ENCODE measurements around the gene GPC6.

Gene GPC6

DNA sequence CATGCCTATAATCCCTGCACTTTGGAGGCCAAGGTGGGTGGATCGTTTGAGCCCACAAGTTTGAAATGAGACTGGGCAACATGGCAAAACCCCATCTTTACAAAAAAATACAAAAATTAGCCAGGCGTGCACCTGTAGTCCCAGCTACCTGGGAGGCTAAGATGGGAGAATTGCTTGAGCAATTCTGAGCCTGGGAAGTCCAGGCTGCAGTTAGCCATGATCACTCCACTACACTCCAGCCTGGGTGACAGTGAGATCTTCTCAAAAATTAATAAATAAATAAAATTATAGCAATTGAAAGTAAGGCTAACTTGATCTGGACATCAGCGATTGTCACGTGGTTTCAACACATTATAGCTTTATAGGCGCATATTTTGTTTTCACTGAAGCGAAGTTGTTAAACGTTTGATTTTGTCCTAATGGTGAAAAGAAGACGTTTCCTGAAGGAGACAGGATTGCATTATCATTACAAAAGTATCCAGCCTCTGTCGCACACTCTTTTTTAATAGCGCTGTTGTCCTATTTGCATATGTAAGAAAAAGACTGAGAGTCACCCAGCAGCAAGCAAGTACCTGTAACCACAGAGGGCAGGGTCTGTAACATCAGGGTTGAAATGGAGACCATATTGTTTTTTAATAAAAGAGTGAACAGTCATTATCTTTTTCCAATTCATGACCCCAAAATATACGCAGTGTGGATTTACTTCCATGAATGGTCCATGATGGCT, 917.2 kb downstream of the GPC6 start:
- Histone ChIP-seq H3K27ac (replicated peaks; ENCODE audit: low read length) (no peak overlapping the region), H2BK120ac (ENCODE audit: low read depth, low read length) (no peak overlapping the region), H2AFZ (ENCODE audit: low read length) (no peak overlapping the region), H3K4ac (ENCODE audit: low read length) (no peak overlapping the region), H3K14ac (ENCODE audit: low read length) (no peak overlapping the region), H2BK12ac (ENCODE audit: low read length) (no peak overlapping the region), H4K8ac (ENCODE audit: low read depth, low read length) (no peak overlapping the region), H3K4me2 (ENCODE audit: insufficient read depth, low read length, poor library complexity, severe bottlenecking) (no peak overlapping the region), H2BK15ac (ENCODE audit: low read length) (no peak overlapping the region), H4K91ac (ENCODE audit: low read depth, low read length, poor library complexity) (no peak overlapping the region), H3K9me3 (replicated peaks in 1 of 2; ENCODE audit: control insufficient read depth in 2 of 2, insufficient read depth in 1 of 2, low read depth in 1 of 2, low read length in 2 of 2) (no peaks in the 10 kb centered on the region), H3K36me3 (replicated peaks in 1 of 2; ENCODE audit: control insufficient read depth in 2 of 2, insufficient read depth in 2 of 2, low read length in 2 of 2) (no peaks in the 10 kb centered on the region), H3K79me1 (ENCODE audit: low read depth, low read length) (no peaks in the 10 kb centered on the region), H3K18ac (ENCODE audit: low read length) (no peak overlapping the region), H3K23ac (ENCODE audit: low read depth, low read length, poor library complexity) (no peak overlapping the region), H3K27me3 (ENCODE audit: control insufficient read depth in 3 of 3, insufficient read depth in 3 of 3, low read depth in 1 of 3, low read length in 3 of 3) (no peaks in the 10 kb centered on the region), H3K4me3 (ENCODE audit: low read length in 2 of 2) (no peak overlapping the region), H2BK5ac (ENCODE audit: low read length) (no peak overlapping the region), H2AK5ac (ENCODE audit: low read depth, low read length) (no peak overlapping the region), H3K4me1 (ENCODE audit: control insufficient read depth in 2 of 2, insufficient read depth in 1 of 2, low read depth in 1 of 2, low read length in 2 of 2) (peaks cover 0 to 7% of the 10 kb centered on the region in 2 donors), H3K9ac (ENCODE audit: low read depth, low read length, poor library complexity) (no peak overlapping the region)
- no CpG with 5 or more reads among the region's 11 CpGs for WGBS, 2 donors (ENCODE audit: extremely low coverage in 2 of 2, insufficient read length in 2 of 2, insufficient replicate concordance in 1 of 2)
- DNase-seq (ENCODE audit: low spot score) = no peak

DNA sequence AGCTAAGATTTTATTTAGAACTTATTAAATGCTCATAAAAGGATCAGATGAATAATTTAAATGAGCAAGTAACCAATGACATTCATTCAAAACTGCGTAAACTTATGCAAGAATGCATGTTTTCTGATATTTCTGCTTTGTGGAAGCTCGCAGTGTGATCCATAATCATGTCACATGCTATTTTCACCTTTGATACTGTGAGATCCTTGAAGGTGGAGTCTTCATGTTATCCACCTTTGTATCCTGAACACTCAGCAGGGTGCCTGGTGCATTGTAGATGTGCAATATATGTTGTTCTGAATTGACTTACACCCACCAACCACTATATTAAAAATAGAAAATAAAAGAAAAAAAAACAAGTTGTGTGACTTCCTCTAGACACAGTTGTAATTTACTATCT, 919.4 kb downstream of the GPC6 start:
- no peak overlapping the region for H3K18ac ChIP-seq (ENCODE audit: low read length)
- no peak overlapping the region for H4K8ac ChIP-seq (ENCODE audit: low read depth, low read length)
- no CpG with 5 or more reads among the region's 2 CpGs for WGBS, 2 donors (ENCODE audit: extremely low coverage in 2 of 2, insufficient read length in 2 of 2, insufficient replicate concordance in 1 of 2)
- H3K4me3 ChIP-seq (ENCODE audit: low read length in 2 of 2) = no peak overlapping the region
- no peak overlapping the region for H2AK5ac ChIP-seq (ENCODE audit: low read depth, low read length)
- no peak overlapping the region for H3K4ac ChIP-seq (ENCODE audit: low read length)
- H2BK12ac ChIP-seq (ENCODE audit: low read length) = no peak overlapping the region
- H3K23ac ChIP-seq (ENCODE audit: low read depth, low read length, poor library complexity) = no peak overlapping the region
- no peak overlapping the region for H3K27ac ChIP-seq (replicated peaks; ENCODE audit: low read length)
- no peak overlapping the region for H2BK120ac ChIP-seq (ENCODE audit: low read depth, low read length)
- H3K9me3 ChIP-seq (replicated peaks in 1 of 2; ENCODE audit: control insufficient read depth in 2 of 2, insufficient read depth in 1 of 2, low read depth in 1 of 2, low read length in 2 of 2) = no peaks in the 10 kb centered on the region
- H3K36me3 ChIP-seq (replicated peaks in 1 of 2; ENCODE audit: control insufficient read depth in 2 of 2, insufficient read depth in 2 of 2, low read length in 2 of 2) = no peaks in the 10 kb centered on the region
- H2AFZ ChIP-seq (ENCODE audit: low read length) = no peak overlapping the region
- no peaks in the 10 kb centered on the region for H3K79me1 ChIP-seq (ENCODE audit: low read depth, low read length)
- no peak for DNase-seq (ENCODE audit: low spot score)
- H3K9ac ChIP-seq (ENCODE audit: low read depth, low read length, poor library complexity) = no peak overlapping the region
- peaks cover 0 to 5% (median 0%) of the 10 kb centered on the region in 3 experiments for H3K27me3 ChIP-seq (ENCODE audit: control insufficient read depth in 3 of 3, insufficient read depth in 3 of 3, low read depth in 1 of 3, low read length in 3 of 3)
- no peak overlapping the region for H2BK15ac ChIP-seq (ENCODE audit: low read length)
- H3K4me2 ChIP-seq (ENCODE audit: insufficient read depth, low read length, poor library complexity, severe bottlenecking) = no peak overlapping the region
- no peak overlapping the region for H4K91ac ChIP-seq (ENCODE audit: low read depth, low read length, poor library complexity)
- no peak overlapping the region for H2BK5ac ChIP-seq (ENCODE audit: low read length)
- no peak overlapping the region for H3K14ac ChIP-seq (ENCODE audit: low read length)
- H3K4me1 ChIP-seq (ENCODE audit: control insufficient read depth in 2 of 2, insufficient read depth in 1 of 2, low read depth in 1 of 2, low read length in 2 of 2) = peaks cover 0 to 7% of the 10 kb centered on the region in 2 donors

DNA sequence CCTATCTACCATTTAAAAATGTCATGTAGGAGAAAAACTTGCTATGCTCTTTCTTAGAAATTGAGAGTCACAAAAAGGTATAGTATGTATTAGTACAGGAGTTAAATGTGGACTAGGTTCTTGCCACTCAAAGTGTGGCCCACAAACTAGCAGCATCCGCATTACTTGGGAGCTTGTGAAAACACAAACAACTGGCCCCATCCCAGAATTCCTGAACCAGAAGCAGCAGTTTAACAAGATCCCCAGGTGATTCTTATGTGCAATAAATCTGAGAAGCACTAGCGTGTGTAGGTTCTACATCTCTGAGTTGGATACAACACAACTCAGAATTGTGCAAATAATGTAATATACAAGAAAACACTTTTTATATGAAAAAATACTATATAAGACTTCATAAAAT, 927.0 kb downstream of the GPC6 start:
- Histone ChIP-seq H3K9me3 (replicated peaks in 1 of 2; ENCODE audit: control insufficient read depth in 2 of 2, insufficient read depth in 1 of 2, low read depth in 1 of 2, low read length in 2 of 2) (peaks cover 0 to 2% of the 10 kb centered on the region in 2 donors), H3K18ac (ENCODE audit: low read length) (no peak overlapping the region), H3K14ac (ENCODE audit: low read length) (no peak overlapping the region), H3K9ac (ENCODE audit: low read depth, low read length, poor library complexity) (no peak overlapping the region), H3K4me1 (ENCODE audit: control insufficient read depth in 2 of 2, insufficient read depth in 1 of 2, low read depth in 1 of 2, low read length in 2 of 2) (no peaks in the 10 kb centered on the region), H3K4ac (ENCODE audit: low read length) (no peak overlapping the region), H3K4me2 (ENCODE audit: insufficient read depth, low read length, poor library complexity, severe bottlenecking) (no peak overlapping the region), H3K4me3 (ENCODE audit: low read length in 2 of 2) (no peak overlapping the region), H2AFZ (ENCODE audit: low read length) (no peak overlapping the region), H2BK12ac (ENCODE audit: low read length) (no peak overlapping the region), H2BK5ac (ENCODE audit: low read length) (no peak overlapping the region), H3K27ac (replicated peaks; ENCODE audit: low read length) (no peak overlapping the region), H3K23ac (ENCODE audit: low read depth, low read length, poor library complexity) (no peak overlapping the region), H3K27me3 (ENCODE audit: control insufficient read depth in 3 of 3, insufficient read depth in 3 of 3, low read depth in 1 of 3, low read length in 3 of 3) (peaks cover 0 to 5% (median 0%) of the 10 kb centered on the region in 3 experiments), H3K79me1 (ENCODE audit: low read depth, low read length) (no peaks in the 10 kb centered on the region), H4K91ac (ENCODE audit: low read depth, low read length, poor library complexity) (no peak overlapping the region), H2AK5ac (ENCODE audit: low read depth, low read length) (no peak overlapping the region), H2BK15ac (ENCODE audit: low read length) (no peak overlapping the region), H2BK120ac (ENCODE audit: low read depth, low read length) (no peak overlapping the region), H3K36me3 (replicated peaks in 1 of 2; ENCODE audit: control insufficient read depth in 2 of 2, insufficient read depth in 2 of 2, low read length in 2 of 2) (no peaks in the 10 kb centered on the region), H4K8ac (ENCODE audit: low read depth, low read length) (no peak overlapping the region)
- no peak for DNase-seq (ENCODE audit: low spot score)
- no CpG with 5 or more reads among the region's 2 CpGs for WGBS, 2 donors (ENCODE audit: extremely low coverage in 2 of 2, insufficient read length in 2 of 2, insufficient replicate concordance in 1 of 2)

DNA sequence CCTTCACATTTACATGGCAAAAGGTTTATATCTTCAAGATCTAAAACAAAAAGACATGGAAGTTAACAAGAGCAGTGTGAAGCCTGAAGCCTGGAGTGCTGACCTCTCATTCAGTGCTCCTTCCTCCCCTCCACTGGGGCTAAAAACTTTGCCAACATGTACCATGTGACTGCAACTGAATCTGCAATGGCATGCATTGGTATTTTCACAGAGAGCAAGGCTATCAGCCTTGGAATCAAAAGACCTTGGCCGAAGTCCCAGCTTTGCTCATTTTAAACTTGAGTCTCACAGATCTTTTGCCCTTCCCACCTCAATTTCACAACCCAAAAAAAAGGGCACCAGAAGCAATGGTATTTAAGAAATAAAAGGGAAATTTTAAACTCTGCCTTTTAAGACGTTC, 927.8 kb downstream of the GPC6 start:
- H2BK15ac ChIP-seq (ENCODE audit: low read length) = no peak overlapping the region
- no peak overlapping the region for H3K4me3 ChIP-seq (ENCODE audit: low read length in 2 of 2)
- H2BK12ac ChIP-seq (ENCODE audit: low read length) = no peak overlapping the region
- H3K27me3 ChIP-seq (ENCODE audit: control insufficient read depth in 3 of 3, insufficient read depth in 3 of 3, low read depth in 1 of 3, low read length in 3 of 3) = peaks cover 0 to 5% (median 0%) of the 10 kb centered on the region in 3 experiments
- no peaks in the 10 kb centered on the region for H3K79me1 ChIP-seq (ENCODE audit: low read depth, low read length)
- no peak overlapping the region for H3K27ac ChIP-seq (replicated peaks; ENCODE audit: low read length)
- no peak for DNase-seq (ENCODE audit: low spot score)
- no peaks in the 10 kb centered on the region for H3K4me1 ChIP-seq (ENCODE audit: control insufficient read depth in 2 of 2, insufficient read depth in 1 of 2, low read depth in 1 of 2, low read length in 2 of 2)
- no peak overlapping the region for H3K18ac ChIP-seq (ENCODE audit: low read length)
- no peak overlapping the region for H3K9ac ChIP-seq (ENCODE audit: low read depth, low read length, poor library complexity)
- no peak overlapping the region for H2AFZ ChIP-seq (ENCODE audit: low read length)
- H3K4me2 ChIP-seq (ENCODE audit: insufficient read depth, low read length, poor library complexity, severe bottlenecking) = no peak overlapping the region
- no peak overlapping the region for H4K8ac ChIP-seq (ENCODE audit: low read depth, low read length)
- H3K14ac ChIP-seq (ENCODE audit: low read length) = no peak overlapping the region
- H2BK120ac ChIP-seq (ENCODE audit: low read depth, low read length) = no peak overlapping the region
- peaks cover 0 to 2% of the 10 kb centered on the region in 2 donors for H3K9me3 ChIP-seq (replicated peaks in 1 of 2; ENCODE audit: control insufficient read depth in 2 of 2, insufficient read depth in 1 of 2, low read depth in 1 of 2, low read length in 2 of 2)
- H3K23ac ChIP-seq (ENCODE audit: low read depth, low read length, poor library complexity) = no peak overlapping the region
- H2BK5ac ChIP-seq (ENCODE audit: low read length) = no peak overlapping the region
- no peaks in the 10 kb centered on the region for H3K36me3 ChIP-seq (replicated peaks in 1 of 2; ENCODE audit: control insufficient read depth in 2 of 2, insufficient read depth in 2 of 2, low read length in 2 of 2)
- no peak overlapping the region for H4K91ac ChIP-seq (ENCODE audit: low read depth, low read length, poor library complexity)
- no peak overlapping the region for H3K4ac ChIP-seq (ENCODE audit: low read length)
- H2AK5ac ChIP-seq (ENCODE audit: low read depth, low read length) = no peak overlapping the region
- no CpG with 5 or more reads among the region's 2 CpGs for WGBS, 2 donors (ENCODE audit: extremely low coverage in 2 of 2, insufficient read length in 2 of 2, insufficient replicate concordance in 1 of 2)

All from neuronal stem cell (in vitro differentiated cells).